HFFc6 (cell line): ENCODE measurements around the gene PMIS2. TPM values are rescaled to one million over a fixed set of nuclear protein-coding genes. Genes with fewer than 3 reads are reported as not detected.

Source experiments
- DNase-seq: peaks from one replicate; pipeline ENCODE4 v3.0.0-alpha.2; 2018
- H3K27ac Mint-ChIP-seq: 2 replicates; pipeline ENCODE4 v1.8.0; 2020; ENCODE audit warnings: mild to moderate bottlenecking, mixed read lengths
- H3K27me3 Mint-ChIP-seq: 2 replicates; pipeline ENCODE4 v1.8.0; 2021; ENCODE audit warnings: mild to moderate bottlenecking, moderate library complexity, mixed read lengths; ENCODE audit not compliant: insufficient read depth
- H3K36me3 Mint-ChIP-seq: 2 replicates; pipeline ENCODE4 v1.8.0; 2021; ENCODE audit warnings: low read depth, mixed read lengths
- H3K4me1 Mint-ChIP-seq: 2 replicates; pipeline ENCODE4 v1.8.0; 2020; ENCODE audit warnings: low read depth, mixed read lengths
- H3K4me3 Mint-ChIP-seq: 2 replicates; pipeline ENCODE4 v1.8.0; 2020; ENCODE audit warnings: mild to moderate bottlenecking, moderate library complexity, mixed read lengths
- H3K9me3 Mint-ChIP-seq: 2 replicates; pipeline ENCODE4 v1.8.0; 2020; ENCODE audit warnings: mild to moderate bottlenecking, mixed read lengths
- CTCF ChIP-seq: fragments of 200-600 bp; sonication (generic); IDR thresholded peaks from 2 replicates; pipeline ENCODE4 v1.5.0; 2021; ENCODE audit warnings: antibody characterized with exemption, mild to moderate bottlenecking
- total RNA-seq, 6 experiments: library from RNA; stranded (reverse); fragmentation: NEBNext Ultra II Directional; extraction: Animal tissue kit (Norgen Biotek cat#: 25700); gene quantifications; 2 replicates in 1 of 6; 3 replicates in 5 of 6; pipeline ENCODE4 v1.2.3, GENCODE V29; 2021

The PMIS2 gene
- total RNA-seq, 6 experiments from 2014 or later: not detected

DNA sequence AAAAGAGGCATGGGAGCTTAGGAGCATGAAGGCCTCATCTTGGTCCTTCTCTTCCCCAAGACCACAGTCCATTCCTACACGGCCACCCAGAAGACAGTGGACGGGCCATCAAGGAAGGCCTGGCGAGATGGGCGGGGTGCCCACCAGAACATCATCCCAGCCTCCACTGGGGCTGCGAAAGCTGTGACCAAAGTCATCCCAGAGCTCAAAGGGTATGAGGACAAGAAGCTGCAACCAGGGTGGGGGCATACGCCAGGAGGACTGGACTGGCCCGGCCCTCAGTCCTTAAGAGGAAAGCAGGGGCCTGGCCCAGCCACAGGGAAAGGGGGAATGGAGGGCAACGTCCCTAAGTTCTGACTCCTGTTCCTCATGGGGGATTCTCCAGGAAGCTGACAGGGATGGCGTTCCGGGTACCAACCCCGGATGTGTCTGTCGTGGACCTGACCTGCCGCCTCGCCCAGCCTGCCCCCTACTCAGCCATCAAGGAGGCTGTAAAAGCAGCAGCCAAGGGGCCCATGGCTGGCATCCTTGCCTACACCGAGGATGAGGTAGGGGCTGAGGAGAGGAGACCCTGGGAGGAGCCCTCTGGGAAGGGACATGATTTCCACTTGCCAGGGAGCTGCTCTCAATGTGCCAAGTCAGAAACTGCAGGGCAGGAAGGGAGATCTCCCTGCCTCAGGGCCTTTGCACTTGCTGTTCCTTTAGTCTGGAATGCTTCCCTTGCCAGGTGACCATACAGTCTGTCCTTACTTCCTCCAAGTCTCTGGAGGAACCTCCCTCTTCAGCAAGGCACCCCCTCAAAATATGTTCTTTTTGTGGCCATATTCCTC, 42.5 kb upstream of the PMIS2 start:
- no peaks in the 10 kb centered on the region for H3K9me3 Mint-ChIP-seq
- no peak for TF ChIP-seq CTCF
- no peak for DNase-seq
- peaks cover 22% of the 10 kb centered on the region for H3K4me1 Mint-ChIP-seq
- peaks cover 2% of the 10 kb centered on the region for H3K27me3 Mint-ChIP-seq
- no peak overlapping the region for H3K27ac Mint-ChIP-seq
- H3K4me3 Mint-ChIP-seq: no peak overlapping the region
- peaks cover 12% of the 10 kb centered on the region; the same call in 1 of the 2 replicates for H3K36me3 Mint-ChIP-seq

DNA sequence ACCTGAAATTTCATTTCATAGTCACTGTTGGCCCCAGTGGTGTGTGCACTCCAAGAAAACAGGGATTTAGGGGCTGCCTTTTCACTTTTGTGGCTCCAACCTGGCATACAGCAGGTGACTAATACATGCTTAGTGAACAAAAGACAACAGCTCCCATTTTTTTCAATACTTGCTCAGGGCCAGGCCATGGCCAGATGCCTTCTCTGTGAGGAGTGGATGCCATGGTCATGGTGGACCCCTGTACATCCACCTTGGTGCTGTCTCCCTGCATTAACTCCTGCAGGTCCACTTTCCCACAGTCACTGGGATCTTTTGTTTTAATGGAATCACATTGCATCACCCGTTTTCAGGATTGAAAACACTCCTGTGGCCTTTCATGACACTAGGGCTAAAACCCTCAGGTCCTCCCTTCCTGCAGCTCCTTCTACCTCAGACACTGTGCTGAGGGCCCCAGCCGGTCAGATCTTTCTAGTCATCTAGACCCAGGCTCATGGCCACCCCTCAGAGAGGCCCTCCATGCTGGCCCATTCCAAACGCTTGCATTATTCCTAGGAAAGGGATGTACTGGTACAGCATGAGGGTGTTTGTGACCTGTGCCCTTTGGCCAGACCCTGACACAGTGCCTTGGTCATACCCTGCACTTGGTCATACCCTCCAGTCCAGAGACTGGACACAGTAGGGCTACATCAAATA, 41.7 kb upstream of the PMIS2 start:
- Mint-ChIP-seq H3K4me1 (peaks cover 22% of the 10 kb centered on the region), H3K36me3 (peaks cover 12% of the 10 kb centered on the region; the same call in 1 of the 2 replicates), H3K9me3 (no peaks in the 10 kb centered on the region), H3K4me3 (peak overlapping the region; percentile 97), H3K27ac (peak overlapping the region; percentile 85), H3K27me3 (peaks cover 2% of the 10 kb centered on the region)
- TF ChIP-seq CTCF: no peak
- no peak for DNase-seq

GRCh38 chr19:35545001-35545854, 40.7 kb upstream of the PMIS2 start, which contains the start of gene TMEM147:
TSS of gene TMEM147 (plus strand) at chr19:35545626. CDS start at chr19:35545740, 114 bp downstream.
- no peak for TF ChIP-seq CTCF
- Mint-ChIP-seq H3K36me3 (peaks cover 10% of the 10 kb centered on the region; the same call in 1 of the 2 replicates), H3K4me1 (peaks cover 22% of the 10 kb centered on the region), H3K9me3 (no peaks in the 10 kb centered on the region), H3K4me3 (peak within 1 kb of the TSS; percentile 97), H3K27me3 (peaks cover 2% of the 10 kb centered on the region), H3K27ac (peak within 1 kb of the TSS; percentile 85)
- peak; percentile 76 for DNase-seq

- no peak for DNase-seq
Measured at GRCh38 chr19:35545855-35546381, 40.1 kb upstream of the PMIS2 start.

More at GRCh38 chr19:35545855-35546381, 40.1 kb upstream of the PMIS2 start:
- H3K9me3 Mint-ChIP-seq: no peaks in the 10 kb centered on the region
- peaks cover 6% of the 10 kb centered on the region; the same call in 1 of the 2 replicates for H3K36me3 Mint-ChIP-seq
- peak overlapping the region; percentile 97 for H3K4me3 Mint-ChIP-seq
- no peak for TF ChIP-seq CTCF
- H3K4me1 Mint-ChIP-seq: peaks cover 22% of the 10 kb centered on the region
- peak overlapping the region; percentile 75 for H3K27ac Mint-ChIP-seq
- H3K27me3 Mint-ChIP-seq: peaks cover 2% of the 10 kb centered on the region
